ENCODE measurements around the gene WDFY3.
A peak's percentile ranks its signal among the peaks of the same experiment; 100 is the strongest.

The WDFY3 gene

DNA sequence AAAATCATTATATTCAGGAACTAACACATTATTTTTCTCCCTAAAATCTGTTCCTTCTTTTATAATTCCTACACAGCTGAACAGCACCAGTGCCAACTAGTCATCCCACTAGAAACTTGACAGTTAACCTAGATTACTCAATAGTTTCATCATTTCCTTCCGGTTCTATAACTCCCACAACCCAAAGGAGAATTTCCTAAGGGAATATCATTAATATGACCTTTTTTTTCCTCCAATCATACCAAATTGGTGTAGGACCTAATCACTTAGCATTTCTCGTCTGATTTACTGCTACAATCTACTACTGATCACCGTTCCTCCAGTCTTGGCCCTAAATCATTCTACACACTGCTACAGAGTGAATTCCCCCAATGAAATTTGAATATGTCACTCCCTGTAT, 45.9 kb downstream of the WDFY3 start:
- Histone ChIP-seq H4K5ac (ENCODE audit: low read length) (no peak overlapping the region), H3K36me3 (ENCODE audit: control insufficient read depth, insufficient read depth, low read length) (no peaks in the 10 kb centered on the region), H2BK5ac (ENCODE audit: low read length) (no peak overlapping the region), H3K4me3 (ENCODE audit: low read length) (no peak overlapping the region), H3K4me2 (ENCODE audit: low read length) (no peak overlapping the region), H3K4me1 (ENCODE audit: control insufficient read depth, low read depth, low read length) (no peaks in the 10 kb centered on the region), H4K8ac (ENCODE audit: low read depth, low read length) (no peak overlapping the region), H3K23ac (ENCODE audit: low read length) (no peak overlapping the region), H2AK5ac (ENCODE audit: low read length) (no peak overlapping the region), H3K79me1 (ENCODE audit: low read length) (no peaks in the 10 kb centered on the region), H3K4ac (ENCODE audit: low read depth, low read length) (no peak overlapping the region), H2BK15ac (replicated peaks; ENCODE audit: low read depth) (no peak overlapping the region), H3K79me2 (ENCODE audit: control insufficient read depth, insufficient read depth, low read length) (no peaks in the 10 kb centered on the region), H3K9ac (ENCODE audit: low read length) (no peak overlapping the region), H3K56ac (ENCODE audit: low read length) (no peak overlapping the region), H2BK120ac (ENCODE audit: low read depth, low read length) (no peak overlapping the region), H3K27ac (ENCODE audit: low read depth, low read length) (no peak overlapping the region), H3K27me3 (ENCODE audit: insufficient read depth, low read length, poor library complexity) (no peaks in the 10 kb centered on the region), H3K18ac (ENCODE audit: low read length) (no peak overlapping the region)
- no peak for DNase-seq
- no CpG with 5 or more reads among the region's 3 CpGs for WGBS (ENCODE audit: extremely low coverage, insufficient coverage, low lambda C conversion rate)

DNA sequence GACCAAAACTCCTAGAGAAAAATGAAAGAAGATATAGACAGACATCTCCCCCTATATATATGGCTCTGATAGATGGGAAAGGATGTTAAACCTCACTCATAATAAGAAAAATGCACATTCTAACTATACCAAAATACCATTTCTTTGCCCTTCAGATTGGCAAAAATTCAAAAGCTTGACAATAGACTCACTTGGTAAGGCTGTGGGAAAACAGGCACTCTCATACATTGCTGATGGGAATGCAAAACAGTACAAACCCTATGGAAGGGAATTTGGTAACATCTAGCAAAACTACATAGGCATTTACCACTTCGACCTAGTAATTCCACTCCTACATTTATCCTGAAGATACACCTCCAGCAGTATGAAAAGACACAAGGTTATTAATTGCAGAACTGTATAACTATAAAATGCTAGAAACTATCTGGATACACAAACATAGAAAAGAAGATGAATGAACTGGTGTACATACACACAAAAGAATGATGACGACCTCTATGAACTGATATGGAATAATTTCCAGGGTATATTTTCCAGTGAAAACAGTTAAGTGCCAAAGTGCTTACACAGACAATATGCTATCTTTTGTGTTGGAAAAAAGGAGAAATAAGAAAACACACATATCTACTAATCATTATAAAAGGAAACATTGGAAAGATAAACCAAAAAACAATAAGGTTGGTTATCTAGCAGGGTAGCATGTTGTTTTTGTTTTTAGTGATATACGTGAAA, 48.5 kb downstream of the WDFY3 start:
- no peak overlapping the region for H3K9ac ChIP-seq (ENCODE audit: low read length)
- no peak overlapping the region for H3K4me3 ChIP-seq (ENCODE audit: low read length)
- no peaks in the 10 kb centered on the region for H3K4me1 ChIP-seq (ENCODE audit: control insufficient read depth, low read depth, low read length)
- no peak overlapping the region for H2BK5ac ChIP-seq (ENCODE audit: low read length)
- no CpG with 5 or more reads among the region's 3 CpGs for WGBS (ENCODE audit: extremely low coverage, insufficient coverage, low lambda C conversion rate)
- no peak overlapping the region for H2AK5ac ChIP-seq (ENCODE audit: low read length)
- H3K4me2 ChIP-seq (ENCODE audit: low read length) = no peak overlapping the region
- no peak overlapping the region for H3K4ac ChIP-seq (ENCODE audit: low read depth, low read length)
- no peaks in the 10 kb centered on the region for H3K27me3 ChIP-seq (ENCODE audit: insufficient read depth, low read length, poor library complexity)
- no peaks in the 10 kb centered on the region for H3K79me2 ChIP-seq (ENCODE audit: control insufficient read depth, insufficient read depth, low read length)
- H3K18ac ChIP-seq (ENCODE audit: low read length) = no peak overlapping the region
- H3K23ac ChIP-seq (ENCODE audit: low read length) = no peak overlapping the region
- H2BK120ac ChIP-seq (ENCODE audit: low read depth, low read length) = no peak overlapping the region
- H4K5ac ChIP-seq (ENCODE audit: low read length) = no peak overlapping the region
- H3K56ac ChIP-seq (ENCODE audit: low read length) = no peak overlapping the region
- no peaks in the 10 kb centered on the region for H3K36me3 ChIP-seq (ENCODE audit: control insufficient read depth, insufficient read depth, low read length)
- no peak overlapping the region for H4K8ac ChIP-seq (ENCODE audit: low read depth, low read length)
- no peak overlapping the region for H2BK15ac ChIP-seq (replicated peaks; ENCODE audit: low read depth)
- peaks cover 3% of the 10 kb centered on the region for H3K79me1 ChIP-seq (ENCODE audit: low read length)
- no peak overlapping the region for H3K27ac ChIP-seq (ENCODE audit: low read depth, low read length)
- no peak for DNase-seq

DNA sequence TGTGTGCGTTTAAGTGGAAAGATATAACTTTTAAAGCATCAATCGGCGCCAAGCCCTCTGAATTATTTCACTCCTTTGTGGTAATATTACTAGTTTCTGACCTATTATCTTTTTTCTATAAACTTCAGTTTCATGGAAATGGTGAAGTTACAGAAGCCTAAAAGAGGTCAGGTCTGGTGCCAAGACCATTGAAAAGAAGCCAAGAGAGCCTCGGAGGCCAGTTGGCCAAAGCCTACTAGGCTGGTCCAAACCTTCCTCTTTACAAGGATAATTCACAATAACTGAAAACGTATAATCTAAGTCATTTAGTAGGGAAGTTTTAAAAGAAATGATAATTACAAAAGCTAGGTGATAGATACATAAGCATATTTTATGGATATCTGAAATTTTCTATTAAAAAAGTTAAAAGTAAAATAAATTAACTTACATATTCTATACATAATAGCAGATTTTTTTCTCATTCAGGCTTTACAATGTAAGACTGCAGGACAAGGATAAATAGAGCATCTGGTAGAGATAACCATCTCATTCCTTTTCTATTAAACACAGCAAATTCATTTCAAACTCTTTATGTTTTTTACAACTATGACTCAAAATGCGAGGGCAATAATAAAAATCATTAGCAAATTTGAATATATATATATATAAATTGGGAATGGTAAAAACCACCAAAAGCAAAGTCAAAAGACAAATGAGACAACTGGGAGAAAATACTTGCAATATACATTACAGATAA, 49.2 kb downstream of the WDFY3 start:
- no CpG with 5 or more reads among the region's 6 CpGs for WGBS (ENCODE audit: extremely low coverage, insufficient coverage, low lambda C conversion rate)
- Histone ChIP-seq H3K4me3 (ENCODE audit: low read length) (no peak overlapping the region), H3K4ac (ENCODE audit: low read depth, low read length) (no peak overlapping the region), H2BK5ac (ENCODE audit: low read length) (no peak overlapping the region), H3K79me1 (ENCODE audit: low read length) (peaks cover 3% of the 10 kb centered on the region), H3K4me2 (ENCODE audit: low read length) (no peak overlapping the region), H3K79me2 (ENCODE audit: control insufficient read depth, insufficient read depth, low read length) (no peaks in the 10 kb centered on the region), H3K36me3 (ENCODE audit: control insufficient read depth, insufficient read depth, low read length) (no peaks in the 10 kb centered on the region), H3K27me3 (ENCODE audit: insufficient read depth, low read length, poor library complexity) (no peaks in the 10 kb centered on the region), H3K23ac (ENCODE audit: low read length) (no peak overlapping the region), H3K18ac (ENCODE audit: low read length) (no peak overlapping the region), H2BK120ac (ENCODE audit: low read depth, low read length) (no peak overlapping the region), H3K9ac (ENCODE audit: low read length) (no peak overlapping the region), H4K8ac (ENCODE audit: low read depth, low read length) (no peak overlapping the region), H4K5ac (ENCODE audit: low read length) (no peak overlapping the region), H3K56ac (ENCODE audit: low read length) (no peak overlapping the region), H3K27ac (ENCODE audit: low read depth, low read length) (no peak overlapping the region), H2AK5ac (ENCODE audit: low read length) (no peak overlapping the region), H2BK15ac (replicated peaks; ENCODE audit: low read depth) (no peak overlapping the region), H3K4me1 (ENCODE audit: control insufficient read depth, low read depth, low read length) (no peaks in the 10 kb centered on the region)
- DNase-seq = no peak

- Histone ChIP-seq H3K23ac (ENCODE audit: low read length) (no peak overlapping the region), H3K79me2 (ENCODE audit: control insufficient read depth, insufficient read depth, low read length) (no peaks in the 10 kb centered on the region), H3K4me2 (ENCODE audit: low read length) (no peak overlapping the region), H2BK15ac (replicated peaks; ENCODE audit: low read depth) (no peak overlapping the region), H3K18ac (ENCODE audit: low read length) (no peak overlapping the region), H3K27me3 (ENCODE audit: insufficient read depth, low read length, poor library complexity) (no peaks in the 10 kb centered on the region), H4K5ac (ENCODE audit: low read length) (no peak overlapping the region), H3K56ac (ENCODE audit: low read length) (no peak overlapping the region), H3K79me1 (ENCODE audit: low read length) (peaks cover 7% of the 10 kb centered on the region), H3K4me3 (ENCODE audit: low read length) (no peak overlapping the region), H2BK120ac (ENCODE audit: low read depth, low read length) (no peak overlapping the region), H2AK5ac (ENCODE audit: low read length) (no peak overlapping the region), H4K8ac (ENCODE audit: low read depth, low read length) (no peak overlapping the region), H3K4ac (ENCODE audit: low read depth, low read length) (no peak overlapping the region), H3K27ac (ENCODE audit: low read depth, low read length) (no peak overlapping the region), H3K36me3 (ENCODE audit: control insufficient read depth, insufficient read depth, low read length) (no peaks in the 10 kb centered on the region), H3K9ac (ENCODE audit: low read length) (no peak overlapping the region), H2BK5ac (ENCODE audit: low read length) (no peak overlapping the region), H3K4me1 (ENCODE audit: control insufficient read depth, low read depth, low read length) (no peaks in the 10 kb centered on the region)
- peak; percentile 32 for DNase-seq
- no CpG with 5 or more reads among the region's 1 CpG for WGBS (ENCODE audit: extremely low coverage, insufficient coverage, low lambda C conversion rate)
Observed at GRCh38 chr4:84916227-84916626, 50.3 kb downstream of the WDFY3 start.

DNA sequence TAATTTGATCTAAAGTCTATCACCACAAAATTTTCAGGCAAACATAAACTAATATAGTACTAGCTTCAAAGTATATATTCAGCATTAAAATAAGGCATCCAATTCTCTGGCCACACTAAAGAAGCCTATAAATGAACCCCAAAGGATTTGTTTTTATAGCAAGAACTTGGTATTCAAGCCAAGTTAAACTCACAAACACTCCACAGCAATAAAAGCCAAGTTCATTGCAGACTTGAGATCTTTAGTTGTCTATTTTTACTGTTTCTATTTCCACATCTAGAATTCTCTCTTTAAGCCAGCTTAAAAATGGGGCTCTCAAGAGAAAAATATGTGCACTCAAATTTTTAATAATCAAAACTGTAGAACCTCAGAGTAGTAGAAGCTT, 51.1 kb downstream of the WDFY3 start:
- Histone ChIP-seq H3K4me1 (ENCODE audit: control insufficient read depth, low read depth, low read length) (no peaks in the 10 kb centered on the region), H2BK120ac (ENCODE audit: low read depth, low read length) (no peak overlapping the region), H2BK5ac (ENCODE audit: low read length) (no peak overlapping the region), H3K79me1 (ENCODE audit: low read length) (peaks cover 7% of the 10 kb centered on the region), H3K4me2 (ENCODE audit: low read length) (no peak overlapping the region), H3K9ac (ENCODE audit: low read length) (no peak overlapping the region), H3K36me3 (ENCODE audit: control insufficient read depth, insufficient read depth, low read length) (no peaks in the 10 kb centered on the region), H3K79me2 (ENCODE audit: control insufficient read depth, insufficient read depth, low read length) (no peaks in the 10 kb centered on the region), H3K56ac (ENCODE audit: low read length) (no peak overlapping the region), H3K27me3 (ENCODE audit: insufficient read depth, low read length, poor library complexity) (no peaks in the 10 kb centered on the region), H3K23ac (ENCODE audit: low read length) (no peak overlapping the region), H4K8ac (ENCODE audit: low read depth, low read length) (no peak overlapping the region), H2AK5ac (ENCODE audit: low read length) (no peak overlapping the region), H3K4me3 (ENCODE audit: low read length) (no peak overlapping the region), H4K5ac (ENCODE audit: low read length) (no peak overlapping the region), H3K27ac (ENCODE audit: low read depth, low read length) (no peak overlapping the region), H3K4ac (ENCODE audit: low read depth, low read length) (no peak overlapping the region), H3K18ac (ENCODE audit: low read length) (no peak overlapping the region), H2BK15ac (replicated peaks; ENCODE audit: low read depth) (no peak overlapping the region)
- no peak for DNase-seq
